Heart left ventricle (tissue), 16 donors: ENCODE data around the gene GAS2L2. TPM values are rescaled to one million over a fixed set of nuclear protein-coding genes. Genes with fewer than 3 reads are reported as not detected.

ENCODE experiments used
- ATAC-seq, 4 donors: fragments of 200-7000 bp; cut with Tn5 transposase; one replicate each; pipeline ENCODE4 v1.9.1; 2020 to 2022; ENCODE audit warnings: moderate library complexity in 4 of 4, mild to moderate bottlenecking in 3 of 4, moderate number of reproducible peaks in 1 of 4
- DNase-seq, 5 donors: peaks; one replicate each; pipeline ENCODE4 v3.0.0-alpha.2; 2020
- H3K27ac ChIP-seq, 12 donors: fragments of 200-600 bp; sonication (generic) in 4 of 12; one replicate each; pipeline versions ENCODE4 v1.5.0 to v1.8.0; 2016 to 2022; ENCODE audit warnings: mild to moderate bottlenecking in 2 of 12
- H3K27me3 ChIP-seq, 9 donors: fragments of 200-600 bp; sonication (generic) in 2 of 9; one replicate each; pipeline versions ENCODE4 v1.5.1 to v1.8.0; 2016 to 2022; ENCODE audit warnings: mild to moderate bottlenecking in 3 of 9
- H3K36me3 ChIP-seq, 9 donors: fragments of 200-600 bp; sonication (generic) in 2 of 9; one replicate each; pipeline versions ENCODE4 v1.5.0 to v1.8.0; 2018 to 2022; ENCODE audit warnings: mild to moderate bottlenecking in 2 of 9
- H3K4me1 ChIP-seq, 12 donors: fragments of 200-600 bp; sonication (generic) in 4 of 12; one replicate each; pipeline versions ENCODE4 v1.5.0 to v1.8.0; 2016 to 2022; ENCODE audit warnings: mild to moderate bottlenecking in 3 of 12
- H3K4me3 ChIP-seq, 12 donors: fragments of 200-600 bp; sonication (generic) in 4 of 12; one replicate each; pipeline versions ENCODE4 v1.5.0 to v1.8.0; 2017 to 2022; ENCODE audit warnings: mild to moderate bottlenecking in 9 of 12, moderate library complexity in 4 of 12
- H3K9me3 ChIP-seq, 12 donors: fragments of 200-600 bp; sonication (generic) in 4 of 12; one replicate each; pipeline versions ENCODE4 v1.5.0 to v1.8.0; 2016 to 2022; ENCODE audit warnings: mild to moderate bottlenecking in 1 of 12
- CTCF ChIP-seq, 12 donors: fragments of 200-600 bp; sonication (generic) in 4 of 12; IDR thresholded peaks; one replicate each; pipeline versions ENCODE4 v1.5.0 to v1.8.0; 2018 to 2022; ENCODE audit warnings: antibody characterized with exemption in 12 of 12, mild to moderate bottlenecking in 5 of 12
- POLR2A ChIP-seq, 2 donors: fragments of 450-650 bp; IDR thresholded peaks; one replicate each; pipeline ENCODE4 v1.6.1; 2017; ENCODE audit warnings: antibody characterized with exemption in 2 of 2, mild to moderate bottlenecking in 2 of 2, moderate library complexity in 2 of 2
- WGBS, 4 donors: extraction: QIAGEN DNeasy Blood & Tissue Kit in 2 of 4; methylation state at CpG; one replicate each; pipeline versions ENCODE4 v1.1.5 to v1.1.7; 2013 to 2018; 5-methylcytosine and 5-hydroxymethylcytosine counted together
- intact Hi-C, 10 donors: fragments of 100-400 bp; cut with DNase I; formaldehyde crosslinking; loops; one replicate each; pipeline versions ENCODE4 v1.11.1 to v1.14.2; 2022
- polyA plus RNA-seq, 2 donors: library from polyadenylated mRNA; stranded (reverse); fragments of 200-250 nt; gene quantifications; one replicate each; pipeline ENCODE4 v1.2.3, GENCODE V29; 2013
- total RNA-seq, 9 donors: library from RNA; depleted of rRNA in 2 of 9; stranded (reverse); fragments of >200 nt in 2 of 9; fragmentation: NEBNext Ultra II Directional in 3 of 9; extraction: Animal tissue kit (Norgen Biotek cat#: 25700) in 3 of 9; gene quantifications; one replicate each; pipeline versions ENCODE4 v1.1.0 to v1.2.4, GENCODE V29; 2016 to 2023
- donor health status: ischemic (EF 13 %, LVEDD 7.1; RV severe dilation, severe dysfunction).
- donor health status: healthy with polysubstance abuse.
- donor health status: DM: no; HTN: yes; CAD: no.
- donor health status: DM: no; HTN: no; CAD: no.
- donor health status: ischemic (EF 25% LVEDD 6.9; RV normal size, moderate dysfunction).
- donor health status: ischemic (EF 25% LVEDD 5.7; RV mildly dilated, moderate dysfunction).
- donor health status: healthy.
- donor health status: DM: yes; HTN: yes; CAD: no.
- donor health status: ischemic (EF 35%, LVEDD 5.7; RV mildly dilated, moderate dysfunction).
- donor health status: nonischemic (EF 11% LVEDD 7.7; RV severe dilation, severe dysfunction).
- donor health status: DM: yes; HTN: yes; CAD: no.
- donor health status: PGD.
- donor health status: ischemic (EF 29% LVEDD 5.4; RV normal size, mild dysfunction).
- donor health status: nonischemic (EF 23%, LVEDD 6.1; RV moderate dilation, normal function).

Gene GAS2L2
- total and polyA plus RNA-seq, 11 donors, result 0.06 to 0.28 (median 0.11) TPM; not detected in 6

GRCh38 chr17:35786941-35787432 is 33.9 kb upstream of the GAS2L2 start:
- peak overlapping the region in 1 of 12 donors; percentile 73 for H3K27ac ChIP-seq
- no peak overlapping the region for H3K4me3 ChIP-seq
- H3K4me1 ChIP-seq, result peaks cover 0 to 23% (median 12%) of the 10 kb centered on the region in 12 donors
- no peak for ATAC-seq
- no peak for DNase-seq
- peaks cover 0 to 2% (median 0%) of the 10 kb centered on the region in 12 donors for H3K9me3 ChIP-seq
- TF ChIP-seq CTCF (IDR thresholded peaks at IDR 0.05), result no peak
- TF ChIP-seq POLR2A (IDR thresholded peaks at IDR 0.05), result no peak
- H3K36me3 ChIP-seq, result no peaks in the 10 kb centered on the region
- WGBS, 4 donors, result 28 to 40% (median 38%) methylated on average over 3 of the region's 3 CpGs
- H3K27me3 ChIP-seq, result peaks cover 0 to 4% (median 0%) of the 10 kb centered on the region in 9 donors
- intact Hi-C loops, result no loop called here

GRCh38 chr17:35784895-35785294 is 31.9 kb upstream of the GAS2L2 start:
- TF ChIP-seq POLR2A (IDR thresholded peaks at IDR 0.05) (no peak), CTCF (IDR thresholded peaks at IDR 0.05) (no peak)
- Histone ChIP-seq H3K4me3 (no peak overlapping the region), H3K27ac (no peak overlapping the region), H3K27me3 (peaks cover 0 to under 1% (median 0%) of the 10 kb centered on the region in 9 donors), H3K36me3 (no peaks in the 10 kb centered on the region), H3K4me1 (peaks cover 0 to 23% (median 12%) of the 10 kb centered on the region in 12 donors), H3K9me3 (no peaks in the 10 kb centered on the region)
- no peak for ATAC-seq
- WGBS, 4 donors, result 90 to 96% (median 92%) methylated on average over 2 of the region's 2 CpGs
- intact Hi-C loops, result no loop called here
- DNase-seq, result no peak

DNA sequence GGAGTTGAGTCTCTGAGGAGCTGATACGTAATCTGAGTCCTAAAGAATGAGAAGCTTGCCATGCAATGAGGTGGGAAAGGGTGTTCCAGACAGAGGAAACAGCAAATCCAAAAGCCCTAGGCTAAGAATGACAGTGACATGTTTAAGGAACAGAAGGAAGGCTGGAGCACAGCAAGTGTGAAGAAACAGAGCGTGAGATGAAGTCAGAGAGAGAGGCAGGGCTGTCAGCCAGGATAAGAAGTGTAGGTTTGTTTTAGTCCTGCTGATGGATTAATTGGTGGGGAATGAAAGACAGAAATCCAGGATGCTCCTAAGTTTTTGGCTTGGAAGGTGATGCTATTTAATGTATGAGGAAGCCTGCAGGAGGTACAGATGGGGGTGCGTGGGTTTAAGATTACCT is 27.9 kb upstream of the GAS2L2 start:
- H3K36me3 ChIP-seq, result no peaks in the 10 kb centered on the region
- no peak for TF ChIP-seq POLR2A (IDR thresholded peaks at IDR 0.05)
- TF ChIP-seq CTCF (IDR thresholded peaks at IDR 0.05), result no peak
- H3K9me3 ChIP-seq, result no peaks in the 10 kb centered on the region
- no peak overlapping the region for H3K4me3 ChIP-seq
- H3K27ac ChIP-seq, result peak overlapping the region in 1 of 12 donors; percentile 2
- peaks cover 0 to 18% (median 12%) of the 10 kb centered on the region in 12 donors for H3K4me1 ChIP-seq
- intact Hi-C loops, result no loop called here
- 74 to 85% (median 78%) methylated on average over 3 of the region's 3 CpGs for WGBS, 4 donors
- no peak for ATAC-seq
- H3K27me3 ChIP-seq, result no peaks in the 10 kb centered on the region
- DNase-seq, result no peak

DNA sequence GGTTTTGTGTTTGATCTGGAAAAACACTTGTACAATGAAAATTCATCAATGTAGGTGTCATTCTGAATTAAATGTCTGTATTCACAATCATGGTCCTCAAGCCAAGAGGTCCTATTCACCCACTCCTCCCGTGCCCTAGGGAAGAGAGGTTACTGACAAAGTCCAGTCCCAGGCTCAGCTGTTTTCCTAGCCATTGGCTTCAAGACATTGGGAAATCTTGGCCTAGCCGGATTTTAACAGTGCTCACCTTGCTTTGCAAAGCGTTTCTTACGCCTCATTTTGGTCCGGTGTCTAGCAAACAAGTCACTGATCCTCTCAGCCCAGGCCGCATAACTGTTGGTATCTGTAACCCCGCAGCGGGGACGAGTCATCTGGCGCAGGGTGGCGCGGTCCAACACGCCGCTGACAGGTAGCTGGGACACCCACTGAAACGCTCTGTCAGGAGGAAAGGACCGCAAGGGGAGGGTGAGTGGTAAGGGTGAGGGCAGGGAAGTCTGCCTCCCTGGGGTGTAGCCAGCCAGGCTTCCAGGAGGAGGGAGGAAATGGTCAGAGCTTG is 25.7 kb upstream of the GAS2L2 start:
- Histone ChIP-seq H3K4me1 (peaks cover 0 to 31% (median 19%) of the 10 kb centered on the region in 12 donors), H3K36me3 (no peaks in the 10 kb centered on the region), H3K27ac (no peak overlapping the region), H3K9me3 (no peaks in the 10 kb centered on the region), H3K4me3 (no peak overlapping the region), H3K27me3 (no peaks in the 10 kb centered on the region)
- ATAC-seq (no peak), DNase-seq (peak in 1 of 5 donors; percentile 24)
- intact Hi-C loops, result no loop called here
- WGBS, 4 donors, result 83 to 93% (median 91%) methylated on average over 16 of the region's 16 CpGs
- TF ChIP-seq CTCF (IDR thresholded peaks at IDR 0.05) (no peak), POLR2A (IDR thresholded peaks at IDR 0.05) (no peak)
